ENCODE measurements around the gene SEMA7A.
"Not testable (repeated sequence)": the region's sequence is repeated elsewhere in the genome, so short reads cannot be mapped to it uniquely, and the experiment has no call there.

Gene SEMA7A

GRCh38 chr15:74390647-74391288, 43.0 kb downstream of the SEMA7A start:
- peak; percentile 45 for FAIRE-seq
- no peak for DNase-seq (ENCODE audit: extremely low spot score, insufficient read length, low read depth)

DNA sequence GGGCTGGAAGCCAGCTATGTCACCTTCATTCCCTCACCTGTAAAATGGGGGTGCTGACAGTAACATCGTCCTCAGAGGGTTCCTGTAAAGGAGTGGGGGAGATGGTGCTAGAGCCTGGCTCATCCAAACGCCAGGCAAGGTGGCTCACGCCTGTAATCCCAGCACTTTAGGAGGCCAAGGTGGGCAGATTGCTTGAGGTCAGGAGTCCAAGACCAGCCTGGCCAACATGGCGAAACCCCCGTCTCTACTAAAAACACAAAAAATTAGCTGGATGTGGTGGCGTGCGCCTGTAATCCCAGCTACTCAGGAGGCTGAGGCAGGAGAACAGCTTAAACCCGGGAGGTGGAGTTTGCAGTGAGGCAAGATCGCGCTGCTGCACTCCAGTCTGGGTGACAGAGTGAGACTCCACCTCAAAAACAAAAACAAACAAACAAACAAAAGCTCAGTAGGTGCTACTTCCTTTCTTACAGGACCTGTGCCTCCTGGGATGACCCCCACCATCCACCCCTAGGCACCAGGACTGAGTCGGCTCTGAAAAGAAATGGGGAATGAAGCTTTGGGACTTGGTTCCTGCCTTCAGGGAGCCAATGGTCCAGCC, 43.6 kb downstream of the SEMA7A start:
- DNase-seq (ENCODE audit: extremely low spot score, insufficient read length, low read depth); FAIRE-seq: not testable (repeated sequence)

DNA sequence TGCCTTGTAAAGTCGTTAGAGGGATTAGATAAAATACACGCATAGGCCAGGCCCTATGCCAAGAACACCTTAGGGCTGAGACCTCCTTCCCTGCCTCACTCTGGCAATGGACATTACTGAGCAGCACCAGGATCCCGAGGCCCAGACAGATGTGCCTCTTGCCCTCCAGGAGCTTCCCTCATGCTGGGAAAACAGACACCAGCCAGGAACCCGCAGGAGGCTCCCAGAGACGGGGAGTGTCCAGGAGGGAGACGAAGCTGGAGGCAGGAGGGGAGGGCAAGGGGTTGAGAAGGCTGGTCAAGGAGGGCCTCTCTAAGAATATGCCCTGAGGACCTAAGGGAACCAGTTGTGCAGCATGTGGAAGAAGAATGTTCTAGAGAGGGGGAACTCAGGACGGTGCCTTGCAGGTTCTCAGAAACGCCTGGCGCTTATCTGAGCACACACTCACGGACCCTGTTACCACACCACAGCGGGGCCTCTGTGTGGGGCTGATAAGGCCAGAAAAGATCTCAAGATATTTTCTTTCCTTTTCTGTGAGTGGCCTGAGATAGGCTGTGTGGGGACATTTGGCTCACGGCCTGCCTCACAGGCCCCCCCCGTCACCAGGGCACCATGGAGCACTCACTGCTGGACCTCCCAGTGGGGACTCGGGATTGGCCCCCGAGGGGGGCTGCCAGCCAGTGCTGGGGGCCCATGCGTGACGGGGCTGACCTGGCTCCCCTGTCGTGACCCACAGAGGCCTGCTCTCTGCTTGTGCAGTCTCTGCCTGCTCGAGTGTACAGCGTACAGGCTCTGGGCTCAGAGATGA, 44.3 kb downstream of the SEMA7A start:
- FAIRE-seq, result no peak
- no peak for DNase-seq (ENCODE audit: extremely low spot score, insufficient read length, low read depth)

DNA sequence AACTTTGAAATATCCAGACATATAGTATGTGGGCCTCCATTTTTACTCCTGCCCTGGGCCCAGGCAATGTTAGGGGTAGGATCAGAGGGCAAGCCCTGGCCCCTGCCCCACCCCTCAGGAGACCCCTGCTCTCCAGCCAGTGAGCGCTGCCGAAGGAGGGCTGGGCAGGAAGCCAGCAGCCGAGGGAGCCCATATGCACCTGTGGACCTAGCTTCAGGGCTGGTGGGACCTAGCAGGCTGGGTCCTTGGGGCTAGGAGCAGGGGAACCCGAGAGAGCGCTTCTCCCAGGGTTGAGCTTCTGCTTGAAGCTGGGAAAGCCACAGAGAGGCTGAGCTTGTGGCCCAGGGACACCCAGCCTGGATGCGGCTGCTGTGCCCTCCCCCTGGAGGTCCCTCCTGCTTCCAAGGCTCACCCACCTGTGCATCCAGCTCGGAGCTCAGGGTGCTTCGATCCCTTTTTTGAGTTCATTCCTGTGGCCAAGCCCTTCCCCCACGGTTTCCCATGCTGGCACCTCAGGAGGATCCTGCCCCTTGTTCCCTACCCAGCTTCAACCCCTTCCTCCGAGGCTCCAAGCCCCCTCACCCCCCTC, 45.3 kb downstream of the SEMA7A start:
- DNase-seq (ENCODE audit: extremely low spot score, insufficient read length, low read depth) (no peak), FAIRE-seq (no peak)

GRCh38 chr15:74387621-74388362, 46.0 kb downstream of the SEMA7A start:
- FAIRE-seq, result no peak
- DNase-seq (ENCODE audit: extremely low spot score, insufficient read length, low read depth), result no peak

- DNase-seq (ENCODE audit: extremely low spot score, insufficient read length, low read depth), result no peak
- FAIRE-seq, result no peak
Measured at GRCh38 chr15:74387141-74387541, 46.6 kb downstream of the SEMA7A start.

DNA sequence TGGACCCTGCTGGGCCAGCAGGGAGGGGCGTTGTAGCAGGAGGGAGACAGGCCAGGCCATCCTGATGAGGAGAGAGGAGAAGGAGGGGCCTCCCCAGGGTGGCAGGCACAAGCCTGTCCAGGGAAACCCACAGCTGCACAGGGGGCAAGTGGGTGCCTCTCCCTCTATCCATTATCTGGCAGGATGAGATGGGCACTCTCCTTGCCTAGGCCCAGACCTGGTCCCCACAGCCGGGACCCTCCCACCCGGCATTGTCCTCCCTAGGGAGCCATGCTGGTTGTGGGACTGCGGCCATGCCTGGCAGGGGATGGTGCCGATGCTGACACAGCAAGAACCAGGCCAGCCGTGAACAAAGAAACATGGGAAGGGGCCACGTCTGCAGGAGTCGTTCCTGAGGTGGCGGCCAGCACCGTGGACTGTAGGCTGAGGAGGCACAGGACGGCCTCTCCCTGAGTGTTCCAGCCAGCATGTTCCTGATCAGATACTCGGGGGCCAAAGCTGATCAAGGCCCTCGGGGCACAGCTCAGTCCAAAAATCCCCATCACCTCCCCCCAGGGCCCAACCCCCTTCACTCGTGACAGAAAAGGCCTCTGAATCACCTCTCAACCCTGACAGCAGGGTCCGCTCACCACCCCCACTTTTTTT, 47.1 kb downstream of the SEMA7A start:
- FAIRE-seq (no peak), DNase-seq (ENCODE audit: extremely low spot score, insufficient read length, low read depth) (no peak)

- FAIRE-seq (no peak), DNase-seq (ENCODE audit: extremely low spot score, insufficient read length, low read depth) (no peak)
Measured at GRCh38 chr15:74385733-74386132, 48.0 kb downstream of the SEMA7A start.

GRCh38 chr15:74384881-74385643, 48.7 kb downstream of the SEMA7A start:
- FAIRE-seq (no peak), DNase-seq (ENCODE audit: extremely low spot score, insufficient read length, low read depth) (peak; percentile 64)

DNA sequence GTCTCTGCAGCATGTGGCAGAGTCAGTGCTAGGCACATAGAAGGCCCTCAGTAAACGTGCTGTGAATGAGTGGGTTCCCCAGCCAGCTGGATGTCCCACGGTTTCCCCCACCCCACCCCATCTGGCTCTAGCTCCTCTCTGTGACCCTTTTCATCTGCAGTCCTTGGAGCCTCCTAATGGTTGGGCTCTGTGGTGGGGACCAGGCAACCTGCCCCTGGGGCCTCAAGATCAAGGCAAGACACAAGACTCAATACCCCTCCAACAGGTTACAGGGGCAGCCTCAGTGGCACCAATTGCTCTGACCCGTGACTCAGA, 49.2 kb downstream of the SEMA7A start:
- FAIRE-seq, result no peak

GRCh38 chr15:74383695-74384565, 49.8 kb downstream of the SEMA7A start:
- DNase-seq (ENCODE audit: extremely low spot score, insufficient read length, low read depth), result peak; percentile 70
- FAIRE-seq, result peak; percentile 99

More for the DNA sequence above, 49.2 kb downstream of the SEMA7A start:
- no peak for DNase-seq (ENCODE audit: extremely low spot score, insufficient read length, low read depth)

DNA sequence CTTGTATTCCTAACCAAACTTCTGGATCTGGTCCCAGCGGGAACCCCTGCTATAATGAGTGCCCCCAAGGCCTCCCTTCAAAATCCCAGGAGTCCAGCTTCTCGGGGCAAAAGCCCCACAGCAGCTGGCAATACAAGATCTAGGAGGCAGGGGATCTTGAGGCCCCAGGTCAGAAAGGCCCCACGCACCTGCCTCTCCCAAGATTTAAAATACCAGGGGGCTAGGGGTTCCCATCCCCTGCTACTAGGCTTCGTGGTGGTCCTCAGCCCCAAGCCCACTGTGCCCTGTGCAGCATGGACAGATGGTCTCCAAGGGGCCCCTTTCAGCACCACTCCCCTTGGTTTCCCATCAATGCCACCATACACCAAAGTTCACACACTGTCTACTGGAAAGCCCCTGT, 50.5 kb downstream of the SEMA7A start:
- FAIRE-seq (no peak), DNase-seq (ENCODE audit: extremely low spot score, insufficient read length, low read depth) (no peak)

DNA sequence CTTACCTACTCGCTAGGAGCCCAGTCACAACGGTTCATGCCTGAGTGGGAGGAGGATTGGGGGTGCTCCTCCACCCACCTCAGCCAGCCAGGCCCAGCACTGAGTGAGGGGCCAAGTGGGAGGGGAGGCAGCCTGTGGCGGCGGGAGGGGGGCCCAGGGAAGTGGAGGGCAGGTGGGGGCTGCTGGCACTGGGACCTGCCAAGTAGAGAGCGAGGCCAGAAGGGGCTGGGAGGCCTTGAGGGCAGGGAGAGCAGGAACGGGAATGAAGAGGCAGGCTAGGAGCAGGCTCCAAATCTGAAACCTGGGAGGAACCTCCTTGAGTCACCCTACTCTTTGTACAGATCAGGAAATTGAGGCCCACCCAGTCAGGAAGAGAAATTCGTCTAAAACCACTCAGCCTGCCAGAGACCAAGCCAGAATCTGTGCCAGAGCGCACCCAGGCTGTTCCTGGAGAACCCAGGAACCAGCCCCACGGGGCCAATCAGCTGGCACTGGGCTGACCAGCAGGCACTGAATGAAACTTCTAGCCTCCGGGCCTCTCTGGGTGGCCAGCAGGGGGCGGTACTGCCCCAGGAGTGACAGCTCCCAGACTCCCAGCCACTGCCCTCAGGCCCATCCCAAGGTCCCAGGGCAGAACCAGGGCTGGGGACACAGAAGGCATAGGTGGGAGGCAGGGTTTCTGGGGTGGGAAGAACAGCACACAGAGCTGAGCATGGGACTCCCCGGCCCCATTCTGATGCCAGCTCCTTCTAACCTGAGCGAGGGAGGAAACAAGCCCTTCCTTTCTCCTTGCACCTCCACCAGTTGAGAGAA, 51.5 kb downstream of the SEMA7A start:
- DNase-seq (ENCODE audit: extremely low spot score, insufficient read length, low read depth) (peak; percentile 62), FAIRE-seq (peak; percentile 91)

DNA sequence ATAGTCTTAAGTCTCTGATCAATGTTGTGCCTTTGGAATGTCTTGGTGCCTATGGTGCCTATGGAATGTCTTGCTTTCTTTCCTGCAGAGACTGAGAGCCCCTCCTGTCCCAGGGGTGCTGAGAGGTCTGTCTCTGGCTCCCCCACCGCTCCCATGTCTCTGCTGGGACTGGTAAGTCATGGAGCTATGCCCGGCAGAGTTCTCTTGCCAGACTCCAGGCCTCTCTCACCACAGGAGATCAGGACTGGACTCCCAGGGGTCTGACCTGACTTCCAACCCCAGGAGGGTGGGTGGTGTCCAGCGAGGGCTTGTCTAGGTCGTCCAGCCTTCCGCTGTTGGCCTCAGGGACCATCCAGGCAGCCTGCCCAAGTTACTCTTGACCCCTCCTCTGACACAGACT, 52.3 kb downstream of the SEMA7A start:
- FAIRE-seq, result no peak
- no peak for DNase-seq (ENCODE audit: extremely low spot score, insufficient read length, low read depth)

DNA sequence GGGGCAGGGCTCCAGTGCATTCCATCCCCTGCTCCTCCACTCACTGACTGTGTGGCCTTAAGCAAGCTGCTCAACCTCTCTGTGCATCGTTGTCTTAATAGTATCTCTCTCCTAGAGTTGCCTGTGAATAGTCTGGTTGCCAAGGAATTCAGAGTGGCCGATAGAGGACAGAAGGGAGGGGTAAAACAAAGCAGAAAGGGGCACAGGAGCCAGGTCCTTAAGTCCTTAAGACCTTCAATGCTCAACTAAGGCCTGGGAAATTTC, 52.6 kb downstream of the SEMA7A start:
- no peak for DNase-seq (ENCODE audit: extremely low spot score, insufficient read length, low read depth)
- FAIRE-seq, result no peak

- FAIRE-seq (no peak), DNase-seq (ENCODE audit: extremely low spot score, insufficient read length, low read depth) (no peak)
Measured at GRCh38 chr15:74380361-74381189, 53.2 kb downstream of the SEMA7A start.

- peak; percentile 65 for FAIRE-seq
- DNase-seq (ENCODE audit: extremely low spot score, insufficient read length, low read depth), result no peak
Measured at GRCh38 chr15:74378848-74379247, 54.9 kb downstream of the SEMA7A start.

Measured in GM18507 (cell line).